Nephron (organoid): ENCODE measurements around the gene STAC2.
A peak's percentile ranks its signal among the peaks of the same experiment; 100 is the strongest.
"Not testable (repeated sequence)": the region's sequence is repeated elsewhere in the genome, so short reads cannot be mapped to it uniquely, and the experiment has no call there.

ENCODE experiments used
- H3K27ac Mint-ChIP-seq, 3 experiments: 2 replicates each; pipeline ENCODE4 v1.8.0; 2020; ENCODE audit warnings: mixed read lengths in 3 of 3, mild to moderate bottlenecking in 2 of 3, moderate library complexity in 1 of 3
- H3K27me3 Mint-ChIP-seq: 2 replicates; pipeline ENCODE4 v1.8.0; 2021; ENCODE audit warnings: low read depth, mild to moderate bottlenecking, moderate library complexity, mixed read lengths
- H3K36me3 Mint-ChIP-seq: 2 replicates; pipeline ENCODE4 v1.8.0; 2020; ENCODE audit warnings: low read depth, mixed read lengths
- H3K4me1 Mint-ChIP-seq: 2 replicates; pipeline ENCODE4 v1.8.0; 2020; ENCODE audit warnings: mixed read lengths
- H3K4me3 Mint-ChIP-seq, 3 experiments: 2 replicates each; pipeline ENCODE4 v1.8.0; 2020; ENCODE audit warnings: mild to moderate bottlenecking in 3 of 3, mixed read lengths in 3 of 3, moderate library complexity in 2 of 3
- H3K9me3 Mint-ChIP-seq: 2 replicates; pipeline ENCODE4 v1.8.0; 2020; ENCODE audit warnings: mixed read lengths
- CTCF ChIP-seq, 3 experiments: fragments of 200-600 bp; sonication (generic); IDR thresholded peaks; one replicate each; pipeline ENCODE4 v1.5.0; 2021; ENCODE audit warnings: antibody characterized with exemption in 3 of 3; ENCODE audit not compliant: unreplicated experiment in 3 of 3

STAC2 gene

DNA sequence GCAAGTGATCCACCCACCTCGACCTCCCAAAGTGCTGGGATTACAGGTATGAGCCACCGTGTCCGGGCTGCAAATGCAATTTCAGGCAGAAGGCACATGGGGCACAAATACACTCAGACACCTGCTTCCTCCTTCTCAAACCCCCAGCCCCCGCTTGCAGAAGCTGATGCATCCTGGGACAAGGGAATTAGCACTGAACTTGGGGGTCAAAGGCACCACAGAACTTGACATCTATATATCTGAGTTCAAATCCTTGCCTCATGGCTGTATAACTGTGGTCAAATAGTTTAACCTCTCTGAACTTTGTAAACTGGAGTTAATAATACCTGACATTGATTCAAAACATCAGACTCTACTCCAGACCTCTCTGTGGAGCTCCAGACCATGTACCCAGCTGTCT is 55.6 kb downstream of the STAC2 start:
- H3K4me3 Mint-ChIP-seq = no peak overlapping the region
- H3K36me3 Mint-ChIP-seq = no peaks in the 10 kb centered on the region
- H3K9me3 Mint-ChIP-seq = no peaks in the 10 kb centered on the region
- TF ChIP-seq CTCF (IDR thresholded peaks at IDR 0.05; ENCODE audit: unreplicated experiment in 3 of 3) = no peak
- peaks cover 26% of the 10 kb centered on the region for H3K27me3 Mint-ChIP-seq
- no peak overlapping the region for H3K27ac Mint-ChIP-seq
- H3K4me1 Mint-ChIP-seq = peaks cover 11% of the 10 kb centered on the region

- Mint-ChIP-seq H3K36me3 (no peaks in the 10 kb centered on the region), H3K4me1 (peaks cover 17% of the 10 kb centered on the region), H3K9me3 (no peaks in the 10 kb centered on the region), H3K27me3 (peaks cover 32% of the 10 kb centered on the region), H3K27ac (no peak overlapping the region), H3K4me3 (no peak overlapping the region)
- TF ChIP-seq CTCF (IDR thresholded peaks at IDR 0.05; ENCODE audit: unreplicated experiment in 3 of 3) = no peak
Observed at GRCh38 chr17:39169518-39169917, 56.2 kb downstream of the STAC2 start.

- Mint-ChIP-seq H3K36me3 (no peaks in the 10 kb centered on the region), H3K4me1 (peaks cover 19% of the 10 kb centered on the region), H3K27ac (no peak overlapping the region), H3K27me3 (peaks cover 34% of the 10 kb centered on the region), H3K9me3 (no peaks in the 10 kb centered on the region), H3K4me3 (peak overlapping the region in 1 of 3 experiments; percentile 47)
- TF ChIP-seq CTCF (IDR thresholded peaks at IDR 0.05; ENCODE audit: unreplicated experiment in 3 of 3) = no peak
Observed at GRCh38 chr17:39169101-39169500, 56.6 kb downstream of the STAC2 start.

GRCh38 chr17:39168503-39168902 is 57.2 kb downstream of the STAC2 start:
- Mint-ChIP-seq H3K27me3 (peaks cover 40% of the 10 kb centered on the region), H3K4me1 (peaks cover 19% of the 10 kb centered on the region)
- not testable (repeated sequence) for H3K27ac Mint-ChIP-seq, H3K36me3 Mint-ChIP-seq, H3K9me3 Mint-ChIP-seq, H3K4me3 Mint-ChIP-seq

DNA sequence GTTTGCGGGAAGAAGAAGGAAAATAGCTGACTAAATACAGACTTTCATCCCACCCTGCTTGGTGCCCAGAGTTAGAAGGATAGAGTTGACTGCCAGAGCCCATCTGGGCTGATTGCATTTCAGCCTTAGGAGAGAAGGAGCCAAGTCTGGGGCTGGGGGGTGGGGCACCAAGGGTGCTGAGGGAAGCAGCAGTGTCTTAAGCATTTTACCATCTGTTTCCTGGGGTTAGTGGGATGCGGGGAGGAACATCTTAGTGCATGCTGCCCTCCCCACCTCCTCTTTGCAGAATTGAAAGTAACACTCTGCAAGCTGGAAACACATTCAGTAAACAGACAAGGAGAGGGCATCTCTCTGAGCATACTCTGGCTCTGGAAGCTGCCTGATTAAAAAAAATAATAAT is 58.3 kb downstream of the STAC2 start:
- Mint-ChIP-seq H3K27ac (no peak overlapping the region), H3K9me3 (no peaks in the 10 kb centered on the region), H3K4me3 (peak overlapping the region in 2 of 3 experiments; percentile 75 to 84), H3K36me3 (no peaks in the 10 kb centered on the region), H3K27me3 (peaks cover 46% of the 10 kb centered on the region), H3K4me1 (peaks cover 19% of the 10 kb centered on the region)
- TF ChIP-seq CTCF (IDR thresholded peaks at IDR 0.05; ENCODE audit: unreplicated experiment in 3 of 3) = no peak

DNA sequence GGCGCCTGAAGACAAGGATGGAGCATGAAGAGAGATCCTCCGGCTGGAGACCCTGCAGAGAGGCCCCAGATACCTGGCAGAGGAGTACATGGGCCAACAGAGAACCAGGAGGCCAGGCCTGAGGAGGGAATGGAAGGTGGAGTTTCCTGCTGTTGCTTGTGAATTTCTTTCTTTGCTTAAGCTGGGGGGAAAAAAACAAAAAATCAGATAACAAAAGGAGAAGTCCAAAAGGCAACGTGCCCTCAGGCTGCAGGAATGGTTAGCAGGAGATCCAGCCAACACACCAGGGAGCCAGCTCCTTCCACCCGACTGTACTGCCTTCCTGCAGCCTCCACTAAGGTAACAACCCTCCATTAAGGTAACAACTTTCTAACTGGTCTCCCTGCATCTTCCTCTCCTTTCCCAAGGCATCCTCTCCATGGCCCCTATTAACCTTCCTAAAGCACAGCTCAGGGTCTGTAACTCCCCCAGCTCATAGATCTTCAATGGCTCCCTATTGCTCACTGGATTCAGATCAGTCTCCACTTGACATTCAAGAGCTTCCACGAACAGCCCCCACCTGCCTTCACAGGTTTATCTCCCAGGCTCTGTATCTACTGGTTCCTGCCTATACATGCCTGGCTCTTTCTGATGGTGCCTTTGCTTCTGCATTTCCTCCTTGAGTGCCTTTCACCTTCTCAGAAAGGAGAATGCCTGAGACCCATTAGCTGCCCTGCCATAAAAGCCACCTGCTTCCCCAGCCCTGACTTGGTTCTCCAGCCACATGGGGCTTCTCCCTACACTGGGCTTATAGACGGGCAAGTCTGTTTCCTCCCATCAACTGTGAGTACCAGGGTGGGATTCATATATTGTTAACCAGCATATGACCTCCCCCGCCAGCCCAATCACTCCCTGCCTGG is 59.1 kb downstream of the STAC2 start:
- H3K27ac Mint-ChIP-seq = no peak overlapping the region
- H3K27me3 Mint-ChIP-seq = peaks cover 46% of the 10 kb centered on the region
- H3K4me3 Mint-ChIP-seq = peak overlapping the region; percentile 80 to 88 (median 84)
- no peaks in the 10 kb centered on the region for H3K9me3 Mint-ChIP-seq
- H3K36me3 Mint-ChIP-seq = no peaks in the 10 kb centered on the region
- H3K4me1 Mint-ChIP-seq = peaks cover 19% of the 10 kb centered on the region
- TF ChIP-seq CTCF (IDR thresholded peaks at IDR 0.05; ENCODE audit: unreplicated experiment in 3 of 3) = no peak
